ENCODE results near the gene FUT1.
A peak's percentile ranks its signal among the peaks of the same experiment; 100 is the strongest.
"Not testable (repeated sequence)": the region's sequence is repeated elsewhere in the genome, so short reads cannot be mapped to it uniquely, and the experiment has no call there.

Gene FUT1

GRCh38 chr19:48740164-48740972 is 12.1 kb downstream of the FUT1 start, which contains the start of gene RASIP1:
Gene RASIP1, minus strand, starts transcription at chr19:48740610. Its CDS starts 328 bp downstream, at chr19:48740282.
- DNase-seq: no peak

- no peak for DNase-seq
These were observed 12.9 kb downstream of the FUT1 start for GRCh38 chr19:48739404-48740163.

DNA sequence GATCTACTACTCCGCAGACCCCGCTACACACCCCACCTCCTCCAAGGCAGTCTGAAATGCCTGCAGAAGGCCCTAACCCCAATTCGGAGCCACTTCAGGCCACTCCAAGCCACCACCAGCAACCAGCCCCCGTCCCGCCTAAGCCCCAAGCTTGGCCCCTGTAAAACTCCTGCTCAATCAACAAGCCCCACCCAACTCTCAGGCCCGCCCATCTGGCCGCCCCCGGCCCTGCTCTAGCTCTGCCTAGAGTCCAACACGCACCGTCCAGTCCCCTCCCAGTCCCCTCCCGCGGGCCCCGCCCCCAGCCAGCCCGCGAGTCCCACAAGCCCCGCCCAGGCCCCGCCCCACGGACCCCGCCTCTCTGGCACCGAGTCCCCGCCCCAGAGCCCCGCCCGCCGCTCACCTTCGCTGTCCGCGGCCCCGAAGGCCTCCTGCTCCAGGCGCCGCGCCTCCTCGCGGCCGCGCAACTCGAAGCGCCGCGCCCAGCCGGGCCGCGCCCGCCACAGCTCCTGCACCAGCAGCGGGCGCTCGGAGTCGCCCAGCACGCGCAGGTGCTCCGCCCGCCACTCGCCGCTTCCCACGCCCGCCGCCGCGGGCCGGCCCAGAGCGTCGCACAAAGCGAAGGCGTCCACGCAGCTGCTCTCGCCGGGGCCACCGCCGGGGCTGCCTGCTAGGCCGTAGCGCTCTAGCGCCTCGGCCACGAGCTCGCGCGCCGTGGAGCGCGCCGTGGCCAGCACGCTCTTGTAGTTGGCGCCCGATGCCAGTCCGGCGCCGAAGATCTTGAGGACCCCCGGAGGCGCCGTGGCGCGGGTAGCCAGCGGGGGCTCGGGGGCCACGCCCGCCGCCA is 13.7 kb downstream of the FUT1 start:
- peak; percentile 96 to 97 for DNase-seq

GRCh38 chr19:48737360-48737998 is 15.0 kb downstream of the FUT1 start:
- DNase-seq: no peak

DNA sequence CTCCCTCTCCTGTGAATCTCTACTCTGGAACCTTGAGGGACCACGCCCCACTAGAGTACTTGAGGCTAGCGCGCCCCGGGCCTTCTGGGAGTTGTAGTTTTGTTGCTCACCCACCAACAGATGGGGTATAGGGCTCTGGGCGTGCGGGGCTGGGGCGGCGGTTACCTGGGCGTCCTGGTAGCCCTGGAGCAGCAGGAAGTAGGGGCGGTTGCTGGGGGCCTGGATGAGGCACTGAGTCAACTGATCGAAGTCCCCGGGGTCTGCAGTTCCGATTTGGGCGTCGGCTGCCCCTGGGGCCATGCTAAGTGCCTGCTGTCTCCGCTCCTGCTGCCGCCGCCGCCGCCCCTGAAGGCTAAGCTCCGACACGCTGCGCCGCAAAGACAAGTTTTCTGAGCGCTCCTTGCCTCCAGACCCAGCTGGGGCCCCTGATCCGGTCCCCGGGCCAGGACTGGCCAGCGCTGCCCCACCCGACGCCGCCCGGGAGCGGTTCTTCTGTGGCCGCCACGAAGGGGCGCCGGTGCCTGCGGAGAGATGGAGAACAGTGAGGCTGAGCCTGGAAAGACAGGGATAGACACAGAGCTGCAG is 17.3 kb downstream of the FUT1 start:
- no peak for DNase-seq

- DNase-seq: no peak
These were observed 17.8 kb downstream of the FUT1 start for GRCh38 chr19:48734625-48735024.

- no peak for DNase-seq
These were observed 21.0 kb downstream of the FUT1 start for GRCh38 chr19:48731452-48731851.

DNA sequence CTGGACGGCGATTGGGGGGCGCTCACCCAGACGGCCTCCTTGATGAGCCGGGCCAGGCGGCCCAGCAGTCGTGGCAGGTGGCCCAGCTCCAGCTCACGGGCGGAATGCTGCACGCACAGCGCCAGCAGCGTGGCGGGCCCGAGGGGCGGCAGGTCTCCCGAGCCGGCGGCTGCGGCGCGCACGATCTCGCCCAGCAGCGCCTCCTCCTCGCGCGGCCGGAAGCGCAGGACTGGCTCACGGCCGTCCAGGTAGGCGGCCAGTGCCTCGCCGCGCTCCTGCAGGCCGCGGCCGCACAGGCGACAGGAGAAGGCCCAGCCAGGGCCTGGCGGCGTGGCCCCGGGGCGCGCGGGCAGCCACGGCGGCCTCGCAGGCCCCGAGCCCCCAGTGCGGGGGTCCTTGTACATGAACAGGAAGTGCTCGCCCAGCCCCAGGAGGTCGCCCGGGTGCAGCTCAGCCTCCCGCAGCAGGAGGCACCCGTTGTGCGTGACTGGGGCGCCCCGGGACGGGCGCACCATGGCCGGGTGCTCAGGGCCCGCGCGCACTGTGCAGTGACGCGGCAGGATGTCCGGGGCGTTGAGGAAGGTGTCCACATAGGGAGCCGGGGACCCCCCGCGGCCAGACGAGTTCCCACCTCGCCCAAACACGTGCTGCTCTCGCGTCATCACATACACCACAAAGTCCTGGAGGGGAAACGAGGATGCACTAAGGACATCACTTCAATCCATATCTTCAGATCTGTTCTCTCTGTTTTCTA is 23.4 kb downstream of the FUT1 start:
- no peak for DNase-seq

DNA sequence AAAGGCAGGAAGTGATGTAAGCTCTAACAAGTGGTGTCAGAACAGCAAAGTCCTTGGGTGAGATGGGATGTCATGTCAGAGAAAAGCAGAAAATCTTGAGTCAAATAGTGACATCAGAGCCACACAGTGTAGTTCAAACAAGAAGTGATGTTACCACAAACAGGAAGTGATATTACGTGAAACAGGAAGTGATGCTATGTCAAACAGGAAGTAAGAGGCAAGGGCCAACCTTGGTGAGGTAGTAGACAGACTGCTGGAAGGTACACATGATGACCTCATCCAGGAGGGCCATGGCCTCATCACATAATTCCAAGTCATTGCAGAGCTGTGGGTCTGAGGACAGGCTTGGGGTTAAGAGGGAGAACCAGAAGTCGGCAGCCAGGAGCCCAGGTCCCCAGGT is 25.9 kb downstream of the FUT1 start:
- DNase-seq: no peak

GRCh38 chr19:48724796-48725753 is 27.4 kb downstream of the FUT1 start:
- DNase-seq: peak in 1 of 2 experiments; percentile 36

- DNase-seq: no peak
These were observed 30.2 kb downstream of the FUT1 start for GRCh38 chr19:48722196-48722708.

- peak; percentile 92 to 94 for DNase-seq
These were observed 31.7 kb downstream of the FUT1 start for GRCh38 chr19:48720613-48721296.

DNA sequence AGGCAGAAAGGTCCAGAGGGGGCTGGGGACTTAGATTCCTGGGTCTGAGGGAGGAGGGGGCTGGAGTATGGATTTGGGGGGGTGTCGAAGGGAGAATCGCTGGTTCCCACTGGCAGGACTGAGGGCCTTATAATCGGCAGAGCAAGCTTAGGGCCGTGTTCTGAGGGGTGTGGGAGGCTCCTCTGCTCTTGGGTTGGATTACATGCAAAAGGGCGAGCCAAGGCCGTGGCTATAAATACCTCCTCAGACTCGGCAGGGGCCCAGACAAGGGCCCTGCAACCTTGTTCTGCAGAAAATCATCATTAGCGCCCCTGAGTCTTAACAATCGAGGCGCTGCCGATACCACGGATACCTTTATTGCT is 32.2 kb downstream of the FUT1 start:
- DNase-seq: no peak

GRCh38 chr19:48719263-48720171 is 32.9 kb downstream of the FUT1 start, which contains the start of gene MAMSTR:
Gene MAMSTR, minus strand, starts transcription at chr19:48719725. Its CDS starts 694 bp downstream, at chr19:48719031.
- no peak for DNase-seq

- no peak for DNase-seq
These were observed 33.7 kb downstream of the FUT1 start for GRCh38 chr19:48718711-48719231.

GRCh38 chr19:48718106-48718505 is 34.3 kb downstream of the FUT1 start:
- DNase-seq: not testable (repeated sequence)

GRCh38 chr19:48716562-48717291 is 35.7 kb downstream of the FUT1 start:
- no peak for DNase-seq

All from activated T-cell treated with anti-CD3 and anti-CD28 coated beads, Interleukin-2, amount 50 U/mL, for 48 hours (primary cell).